H1 (cell line): ENCODE data around the gene PAGE2B.

Source experiments
- POLR2A ChIP-seq, 2 experiments: IDR thresholded peaks; 1 replicate in 1 of 2; 2 replicates in 1 of 2; pipeline ENCODE4 v1.6.1; 2011; ENCODE audit warnings: low read depth in 2 of 2, low read length in 2 of 2, mild to moderate bottlenecking in 2 of 2; ENCODE audit errors: control extremely low read depth in 1 of 2
- RBBP5 ChIP-seq: IDR thresholded peaks from 2 replicates; pipeline ENCODE4 v1.7.1; 2012; ENCODE audit warnings: low read depth, mild to moderate bottlenecking, inconsistent platforms, low read length, moderate library complexity, borderline replicate concordance

DNA sequence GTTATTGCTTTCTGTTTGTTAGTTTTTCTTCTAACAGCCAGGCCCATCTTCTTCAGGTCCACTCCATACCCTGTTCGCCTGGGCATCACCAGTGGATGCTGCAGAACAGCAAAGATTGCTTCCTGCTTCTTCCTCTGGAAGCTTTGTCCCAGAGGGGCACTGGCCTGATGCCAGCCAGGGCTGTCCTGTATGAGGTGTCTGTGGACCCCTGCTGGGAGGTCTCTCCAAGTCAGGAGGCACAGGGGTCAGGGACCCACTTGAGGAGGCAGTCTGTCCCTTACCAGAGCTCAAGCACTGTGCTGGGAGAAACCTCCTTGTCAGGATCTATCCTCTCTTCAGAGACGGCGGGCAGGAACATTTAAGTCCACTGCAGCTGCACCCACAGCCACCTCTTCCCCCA lies 2.5 kb upstream of the PAGE2B start:
- TF ChIP-seq POLR2A (IDR thresholded peaks at IDR 0.05; ENCODE audit: control extremely low read depth in 1 of 2, low read depth in 2 of 2, low read length in 2 of 2) (no peak), RBBP5 (no peak)
